Glutamatergic neuron (in vitro differentiated cells): ENCODE results near the gene NOM1. TPM values are rescaled to one million over a fixed set of nuclear protein-coding genes. Genes with fewer than 3 reads are reported as not detected.

Experiments used
- DNase-seq: peaks from one replicate; pipeline ENCODE4 v3.0.0; 2022
- H3K27ac Mint-ChIP-seq: one replicate; pipeline ENCODE4 v1.8.0; 2020; ENCODE audit warnings: mild to moderate bottlenecking, mixed read lengths, inconsistent platforms; ENCODE audit not compliant: unreplicated experiment
- H3K27me3 Mint-ChIP-seq: one replicate; pipeline ENCODE4 v1.8.0; 2020; ENCODE audit warnings: mild to moderate bottlenecking, moderate library complexity, mixed read lengths, inconsistent platforms; ENCODE audit not compliant: unreplicated experiment
- H3K36me3 Mint-ChIP-seq: one replicate; pipeline ENCODE4 v1.8.0; 2020; ENCODE audit warnings: mild to moderate bottlenecking, mixed read lengths, inconsistent platforms; ENCODE audit not compliant: unreplicated experiment
- H3K4me1 Mint-ChIP-seq: one replicate; pipeline ENCODE4 v1.8.0; 2020; ENCODE audit warnings: mild to moderate bottlenecking, low read depth, mixed read lengths, inconsistent platforms; ENCODE audit not compliant: unreplicated experiment
- H3K4me3 Mint-ChIP-seq: one replicate; pipeline ENCODE4 v1.8.0; 2020; ENCODE audit warnings: mild to moderate bottlenecking, mixed read lengths, inconsistent platforms; ENCODE audit not compliant: unreplicated experiment
- H3K9me3 Mint-ChIP-seq: one replicate; pipeline ENCODE4 v1.8.0; 2020; ENCODE audit warnings: mild to moderate bottlenecking, moderate library complexity, mixed read lengths, inconsistent platforms; ENCODE audit not compliant: unreplicated experiment
- total RNA-seq: library from RNA; stranded (reverse); fragmentation: NEBNext Ultra II Directional; extraction: Animal tissue kit (Norgen Biotek cat#: 25700); gene quantifications from one replicate; pipeline ENCODE4 v1.2.1, GENCODE V29; 2021; ENCODE audit not compliant: unreplicated experiment
- TF ChIP-seq, protein P1 (sequence below): fragments of 200-600 bp; sonication (generic); IDR thresholded peaks from one replicate; pipeline ENCODE4 v1.5.0; 2021; ENCODE audit not compliant: partially characterized antibody, unreplicated experiment

The NOM1 gene
- total RNA-seq, 1 donor from 2014 or later, result 18.0 TPM

DNA sequence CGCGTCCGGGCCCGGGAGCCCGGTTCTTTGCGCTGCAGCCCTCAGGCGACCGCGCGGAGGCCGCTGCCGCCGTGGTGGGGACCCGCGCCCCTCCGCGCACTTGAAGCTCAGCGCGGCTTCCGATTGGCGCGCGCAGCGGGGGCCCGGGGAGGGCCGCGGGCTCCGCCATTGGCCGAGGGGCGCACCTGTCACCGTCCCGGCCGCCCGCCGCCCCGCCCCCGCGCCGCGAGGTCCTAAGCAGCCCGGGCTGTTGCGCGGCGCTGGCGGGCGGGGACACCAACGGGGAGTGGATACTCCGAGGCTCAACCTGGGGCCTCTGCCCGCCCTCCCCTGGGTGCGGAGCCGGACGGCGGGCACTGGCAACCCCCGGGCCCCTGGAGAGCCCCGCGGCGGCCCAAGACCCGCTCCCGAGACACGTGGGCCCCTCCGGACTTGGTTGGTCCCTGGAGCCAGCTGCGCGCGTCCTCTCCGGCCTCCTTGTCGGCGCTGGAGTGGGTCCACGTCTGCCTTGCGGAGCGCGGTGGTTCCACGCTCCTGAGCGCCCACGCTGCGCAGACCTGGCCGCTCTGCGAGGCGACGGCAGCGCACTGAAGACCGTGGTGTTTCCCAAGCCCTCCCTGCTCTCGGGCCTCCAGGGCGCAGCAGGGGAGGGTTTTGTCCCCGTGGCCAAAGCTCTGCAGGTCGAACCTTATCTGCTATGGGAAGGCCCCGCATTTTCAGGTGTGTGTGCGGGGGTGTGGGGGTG lies 61.2 kb downstream of the NOM1 start, which contains the start of gene MNX1:
Gene MNX1, minus strand, starts transcription at position 76 of the 745 bp plus-strand sequence. CDS start 313 bp downstream, outside the sequence.
- peak; percentile 88 for DNase-seq
- Mint-ChIP-seq H3K4me1 (peaks cover 9% of the 10 kb centered on the region), H3K27me3 (peaks cover 35% of the 10 kb centered on the region), H3K27ac (no peak within 1 kb of the TSS), H3K9me3 (peaks cover 13% of the 10 kb centered on the region), H3K36me3 (no peaks in the 10 kb centered on the region), H3K4me3 (peak within 1 kb of the TSS; percentile 73)
- TF ChIP-seq, protein P1, sequence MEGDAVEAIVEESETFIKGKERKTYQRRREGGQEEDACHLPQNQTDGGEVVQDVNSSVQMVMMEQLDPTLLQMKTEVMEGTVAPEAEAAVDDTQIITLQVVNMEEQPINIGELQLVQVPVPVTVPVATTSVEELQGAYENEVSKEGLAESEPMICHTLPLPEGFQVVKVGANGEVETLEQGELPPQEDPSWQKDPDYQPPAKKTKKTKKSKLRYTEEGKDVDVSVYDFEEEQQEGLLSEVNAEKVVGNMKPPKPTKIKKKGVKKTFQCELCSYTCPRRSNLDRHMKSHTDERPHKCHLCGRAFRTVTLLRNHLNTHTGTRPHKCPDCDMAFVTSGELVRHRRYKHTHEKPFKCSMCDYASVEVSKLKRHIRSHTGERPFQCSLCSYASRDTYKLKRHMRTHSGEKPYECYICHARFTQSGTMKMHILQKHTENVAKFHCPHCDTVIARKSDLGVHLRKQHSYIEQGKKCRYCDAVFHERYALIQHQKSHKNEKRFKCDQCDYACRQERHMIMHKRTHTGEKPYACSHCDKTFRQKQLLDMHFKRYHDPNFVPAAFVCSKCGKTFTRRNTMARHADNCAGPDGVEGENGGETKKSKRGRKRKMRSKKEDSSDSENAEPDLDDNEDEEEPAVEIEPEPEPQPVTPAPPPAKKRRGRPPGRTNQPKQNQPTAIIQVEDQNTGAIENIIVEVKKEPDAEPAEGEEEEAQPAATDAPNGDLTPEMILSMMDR, result no peak

DNA sequence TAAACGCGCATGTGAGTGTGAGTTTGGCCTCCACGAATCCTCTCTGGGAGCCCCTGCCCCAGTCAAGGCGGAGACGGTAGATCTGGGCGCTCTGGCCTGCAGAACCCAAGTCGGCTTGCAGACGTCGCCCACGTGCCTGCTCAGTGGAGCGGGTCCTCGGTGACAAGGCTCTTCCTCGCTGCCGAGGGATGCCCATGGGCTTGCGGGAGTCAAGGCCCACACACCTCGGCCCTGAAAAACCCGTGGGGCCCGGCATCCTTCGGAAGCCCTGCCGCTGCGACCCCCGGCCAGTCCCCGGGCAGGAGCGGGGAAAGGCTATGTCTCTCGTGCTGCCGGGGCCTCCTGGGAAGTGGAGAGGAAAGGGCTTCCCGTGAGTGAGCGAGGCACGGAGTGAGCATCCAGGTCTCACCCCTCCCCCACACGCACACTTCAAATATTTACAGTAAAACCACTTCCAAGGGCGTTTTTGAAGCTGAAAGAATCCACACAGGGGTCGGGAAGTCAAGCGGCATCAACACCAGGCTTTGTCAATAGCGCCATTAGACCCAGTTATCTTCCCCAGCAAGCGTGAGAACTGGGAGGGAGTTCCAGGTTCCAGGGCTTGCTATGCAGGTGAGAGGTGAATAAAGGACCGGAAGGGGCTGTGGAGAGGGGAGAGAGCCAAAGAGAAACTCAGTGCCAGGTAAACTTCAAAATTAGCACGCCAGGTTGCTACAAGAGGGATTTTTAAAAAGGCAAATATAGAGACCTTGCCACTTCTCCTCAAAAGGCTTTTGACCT lies 62.0 kb downstream of the NOM1 start:
- Mint-ChIP-seq H3K36me3 (no peaks in the 10 kb centered on the region), H3K4me1 (peaks cover 12% of the 10 kb centered on the region), H3K27me3 (peaks cover 40% of the 10 kb centered on the region), H3K9me3 (peaks cover 18% of the 10 kb centered on the region), H3K27ac (no peak overlapping the region), H3K4me3 (peak overlapping the region; percentile 73)
- TF ChIP-seq, protein P1, result no peak
- DNase-seq, result no peak

DNA sequence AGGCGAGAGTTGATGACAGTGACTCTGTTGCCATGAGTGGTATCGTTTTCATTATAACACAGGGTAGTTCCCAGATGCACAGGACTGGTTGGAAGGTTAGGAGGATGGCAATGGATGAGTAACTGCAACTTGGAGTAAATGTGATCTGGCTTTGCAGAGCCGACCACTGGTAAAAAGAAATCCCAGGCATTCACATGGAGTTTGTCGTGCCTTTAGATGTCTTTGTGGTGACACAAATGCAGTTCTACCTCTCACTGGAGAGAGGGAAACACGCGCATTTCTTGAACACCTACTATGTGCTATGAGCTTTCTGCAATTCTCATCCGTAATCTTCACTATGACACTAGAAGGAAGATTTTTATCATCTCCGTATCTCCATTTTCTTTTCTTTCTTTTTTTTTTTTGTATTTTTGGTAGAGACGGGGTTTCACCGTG lies 62.6 kb downstream of the NOM1 start:
- H3K27me3 Mint-ChIP-seq, result peaks cover 38% of the 10 kb centered on the region
- no peak overlapping the region for H3K4me3 Mint-ChIP-seq
- H3K9me3 Mint-ChIP-seq, result peaks cover 18% of the 10 kb centered on the region
- peaks cover 12% of the 10 kb centered on the region for H3K4me1 Mint-ChIP-seq
- TF ChIP-seq, protein P1, result no peak
- no peak overlapping the region for H3K27ac Mint-ChIP-seq
- DNase-seq, result no peak
- H3K36me3 Mint-ChIP-seq, result no peaks in the 10 kb centered on the region

DNA sequence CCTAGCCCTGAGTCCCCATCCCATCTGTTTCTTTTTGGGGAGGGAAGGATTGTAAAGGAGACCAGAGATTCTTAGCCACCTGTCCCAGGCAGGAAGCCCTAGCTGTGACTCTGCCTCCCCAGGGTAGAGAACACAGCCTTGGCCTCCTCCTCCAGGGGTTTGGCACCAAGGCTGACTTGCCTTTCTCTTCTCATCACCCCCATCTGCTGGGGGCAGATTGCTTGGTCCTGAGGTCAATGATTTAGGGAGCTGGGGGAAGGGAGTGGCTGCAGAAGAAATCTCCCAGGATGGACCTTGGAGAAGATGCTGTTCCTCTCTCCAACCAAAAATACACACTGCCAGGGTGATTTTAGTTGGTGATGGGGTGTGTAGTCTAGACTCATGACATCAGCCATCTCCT lies 63.6 kb downstream of the NOM1 start:
- Mint-ChIP-seq H3K4me1 (peaks cover 16% of the 10 kb centered on the region), H3K9me3 (peaks cover 25% of the 10 kb centered on the region), H3K27me3 (peaks cover 37% of the 10 kb centered on the region), H3K36me3 (no peaks in the 10 kb centered on the region), H3K4me3 (no peak overlapping the region), H3K27ac (no peak overlapping the region)
- TF ChIP-seq, protein P1, result no peak
- no peak for DNase-seq
